ENCODE measurements around the gene NTM. TPM values are rescaled to one million over a fixed set of nuclear protein-coding genes. Genes with fewer than 3 reads are reported as not detected.

The NTM gene
- total and polyA plus RNA-seq, 2 of the 8 experiments (the other 6 are each of a cell fraction or from before 2014, with no cell fraction given) = 13.4 to 20.0 TPM

DNA sequence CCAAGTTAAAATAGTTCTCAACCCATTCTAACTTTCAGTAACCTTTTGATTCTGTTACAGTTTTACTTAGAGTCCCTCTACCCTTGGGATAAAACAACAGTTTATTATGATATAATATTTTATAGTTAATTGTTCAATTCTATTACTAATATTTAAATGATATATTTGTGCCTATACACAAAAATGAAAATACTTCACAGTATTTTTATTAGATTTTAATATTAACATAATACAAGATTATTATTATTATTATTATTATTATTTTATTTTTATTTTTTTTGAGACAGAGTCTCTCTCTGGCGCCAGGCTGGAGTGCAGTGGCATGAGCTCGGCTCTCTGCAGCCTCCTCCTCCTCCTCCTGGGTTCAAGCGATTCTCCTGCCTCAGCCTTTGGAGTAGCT, 416.7 kb downstream of the NTM start:
- Histone ChIP-seq H2BK12ac (ENCODE audit: low read depth, low read length) (no peak overlapping the region), H3K56ac (replicated peaks; ENCODE audit: insufficient read length, low read depth, low read length) (no peak overlapping the region), H3K4me2 (ENCODE audit: insufficient read depth in 1 of 2, low read depth in 2 of 2, low read length in 2 of 2) (no peak overlapping the region), H2BK120ac (replicated peaks; ENCODE audit: low read depth, low read length) (no peak overlapping the region), H2BK5ac (ENCODE audit: low read depth, low read length) (no peak overlapping the region), H3K4ac (replicated peaks; ENCODE audit: insufficient read length, low read depth, low read length) (no peak overlapping the region), H3K36me3 (ENCODE audit: control insufficient read depth in 2 of 4, insufficient read depth in 4 of 4, low read length in 3 of 4) (no peaks in the 10 kb centered on the region), H3K27me3 (replicated peaks in 1 of 4; ENCODE audit: control insufficient read depth in 3 of 4, extremely low read depth in 1 of 4, insufficient read depth in 3 of 4, low read length in 3 of 4) (no peaks in the 10 kb centered on the region), H3K4me3 (ENCODE audit: extremely low read depth in 1 of 4, insufficient read depth in 2 of 4, low read depth in 3 of 4, low read length in 4 of 4) (no peak overlapping the region), H2AFZ (ENCODE audit: low read length) (no peak overlapping the region), H2AK5ac (ENCODE audit: low read depth, low read length) (no peak overlapping the region), H3K9ac (replicated peaks in 1 of 4; ENCODE audit: extremely low read depth in 1 of 4, low read depth in 3 of 4, low read length in 3 of 4) (no peak overlapping the region), H3K4me1 (replicated peaks in 1 of 4; ENCODE audit: control insufficient read depth in 3 of 4, insufficient read depth in 4 of 4, low read length in 3 of 4) (no peaks in the 10 kb centered on the region), H4K8ac (ENCODE audit: extremely low read depth, insufficient read depth, low read length) (no peak overlapping the region), H3K79me2 (ENCODE audit: control insufficient read depth in 1 of 2, insufficient read depth in 2 of 2, low read length in 2 of 2) (no peaks in the 10 kb centered on the region), H3K9me3 (ENCODE audit: insufficient read depth in 2 of 2, low read depth in 1 of 2, low read length in 1 of 2) (no peaks in the 10 kb centered on the region), H3K18ac (ENCODE audit: extremely low read depth, low read length) (no peak overlapping the region), H4K20me1 (replicated peaks in 1 of 2; ENCODE audit: control insufficient read depth in 1 of 2, insufficient read depth in 2 of 2, low read length in 2 of 2) (no peaks in the 10 kb centered on the region), H3K27ac (ENCODE audit: low read depth, low read length) (no peak overlapping the region), H4K5ac (ENCODE audit: insufficient read length, low read depth, low read length) (no peak overlapping the region), H3K79me1 (ENCODE audit: low read depth, low read length) (no peaks in the 10 kb centered on the region), H4K91ac (replicated peaks; ENCODE audit: insufficient read length, low read length) (no peak overlapping the region), H3K14ac (ENCODE audit: insufficient read length) (no peak overlapping the region), H3K23me2 (ENCODE audit: low read depth, low read length) (no peaks in the 10 kb centered on the region), H2BK20ac (ENCODE audit: low read length) (no peak overlapping the region), H2BK15ac (ENCODE audit: low read length) (no peak overlapping the region), H3K23ac (ENCODE audit: insufficient read length) (no peak overlapping the region)
- ChIA-PET CTCF (ENCODE audit: partially characterized antibody) (interaction anchor here (1.3 to 1.5 kb wide), 3 partner anchors 25 to 54 kb away, joined by 3 to 7 read pairs (median 5); no protein-coding TSS in a partner anchor), POLR2A (ENCODE audit: partially characterized antibody) (no interaction called here)
- no peak for FAIRE-seq
- WGBS, 2 experiments (ENCODE audit: extremely low coverage in 1 of 2, insufficient coverage in 1 of 2, insufficient read length in 1 of 2, insufficient replicate concordance in 2 of 2, low coverage in 1 of 2, low lambda C conversion rate in 2 of 2, missing lambda C conversion rate in 1 of 2) = 68% methylated on average over 3 of the region's 3 CpGs; no CpG with 5 or more reads in 1 of the 2 experiments
- DNase-seq (ENCODE audit: low read depth in 1 of 2, low spot score in 2 of 2) = no peak
- TF ChIP-seq KDM5A (IDR thresholded peaks at IDR 0.05; ENCODE audit: low read length) (no peak), ZNF274 (IDR thresholded peaks at IDR 0.05; ENCODE audit: borderline replicate concordance, extremely low read depth, low read length) (no peak), ASH2L (IDR thresholded peaks at IDR 0.05; ENCODE audit: low read length) (no peak), SIX5 (IDR thresholded peaks at IDR 0.05; ENCODE audit: low read depth, low read length) (no peak), NANOG (IDR thresholded peaks at IDR 0.05; ENCODE audit: insufficient read depth, low read depth, low read length, poor library complexity, severe bottlenecking) (no peak), EZH2 (IDR thresholded peaks at IDR 0.05; ENCODE audit: low read depth, low read length, severe bottlenecking) (no peak), SRF (IDR thresholded peaks at IDR 0.05; ENCODE audit: low read depth, low read length) (no peak), PHF8 (conservative IDR thresholded peaks at IDR 0.05; ENCODE audit: low read depth, low read length) (no peak), SAP30 (IDR thresholded peaks at IDR 0.05; ENCODE audit: insufficient read depth, insufficient replicate concordance, low read length) (no peak), RXRA (IDR thresholded peaks at IDR 0.05; ENCODE audit: insufficient read depth, low read depth, low read length) (no peak), BCL11A (IDR thresholded peaks at IDR 0.05; ENCODE audit: low read depth in 2 of 2, low read length in 2 of 2) (no peak), TAF1 (IDR thresholded peaks at IDR 0.05; ENCODE audit: low read depth, low read length) (no peak), KDM1A (IDR thresholded peaks at IDR 0.05; ENCODE audit: borderline replicate concordance, low read length) (no peak)
- TF ChIP-seq, protein P1, sequence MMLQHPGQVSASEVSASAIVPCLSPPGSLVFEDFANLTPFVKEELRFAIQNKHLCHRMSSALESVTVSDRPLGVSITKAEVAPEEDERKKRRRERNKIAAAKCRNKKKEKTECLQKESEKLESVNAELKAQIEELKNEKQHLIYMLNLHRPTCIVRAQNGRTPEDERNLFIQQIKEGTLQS (IDR thresholded peaks at IDR 0.05; ENCODE audit: insufficient read depth, low read depth, low read length) = no peak
